HG03139 (cell line): Measurements from ENCODE around the gene USP4.
"Not testable (repeated sequence)": the region's sequence is repeated elsewhere in the genome, so short reads cannot be mapped to it uniquely, and the experiment has no call there.

ENCODE experiments used
- ATAC-seq: cut with Tn5 transposase; IDR thresholded peaks from one replicate; pipeline ENCODE4 v1.9.1; 2021; ENCODE audit not compliant: unreplicated experiment

Gene USP4

GRCh38 chr3:49255112-49255511 is 84.7 kb downstream of the USP4 start:
- ATAC-seq, result no peak

- ATAC-seq, result no peak
Observed at GRCh38 chr3:49253512-49253911, 86.3 kb downstream of the USP4 start.

- no peak for ATAC-seq
Observed at GRCh38 chr3:49248840-49249227, 91.0 kb downstream of the USP4 start.

- no peak for ATAC-seq
Observed at GRCh38 chr3:49244581-49245205, 95.2 kb downstream of the USP4 start.

- not testable (repeated sequence) for ATAC-seq
Observed at GRCh38 chr3:49240091-49240490, 99.8 kb downstream of the USP4 start.

GRCh38 chr3:49238274-49239127 is 101.4 kb downstream of the USP4 start:
- ATAC-seq, result no peak

- no peak for ATAC-seq
Observed at GRCh38 chr3:49237344-49237743, 102.5 kb downstream of the USP4 start.

GRCh38 chr3:49236226-49236625 is 103.6 kb downstream of the USP4 start:
- no peak for ATAC-seq

GRCh38 chr3:49228817-49229216 is 111.0 kb downstream of the USP4 start:
- ATAC-seq, result not testable (repeated sequence)
